Kidney glomerular epithelial cell (primary cell): Measurements from ENCODE around the gene CCDC137.
A peak's percentile ranks its signal among the peaks of the same experiment; 100 is the strongest.

Experiments used
- DNase-seq: peaks from one replicate; lab custom pipeline; 2025; lab: John Stamatoyannopoulos, UW

Gene CCDC137

DNA sequence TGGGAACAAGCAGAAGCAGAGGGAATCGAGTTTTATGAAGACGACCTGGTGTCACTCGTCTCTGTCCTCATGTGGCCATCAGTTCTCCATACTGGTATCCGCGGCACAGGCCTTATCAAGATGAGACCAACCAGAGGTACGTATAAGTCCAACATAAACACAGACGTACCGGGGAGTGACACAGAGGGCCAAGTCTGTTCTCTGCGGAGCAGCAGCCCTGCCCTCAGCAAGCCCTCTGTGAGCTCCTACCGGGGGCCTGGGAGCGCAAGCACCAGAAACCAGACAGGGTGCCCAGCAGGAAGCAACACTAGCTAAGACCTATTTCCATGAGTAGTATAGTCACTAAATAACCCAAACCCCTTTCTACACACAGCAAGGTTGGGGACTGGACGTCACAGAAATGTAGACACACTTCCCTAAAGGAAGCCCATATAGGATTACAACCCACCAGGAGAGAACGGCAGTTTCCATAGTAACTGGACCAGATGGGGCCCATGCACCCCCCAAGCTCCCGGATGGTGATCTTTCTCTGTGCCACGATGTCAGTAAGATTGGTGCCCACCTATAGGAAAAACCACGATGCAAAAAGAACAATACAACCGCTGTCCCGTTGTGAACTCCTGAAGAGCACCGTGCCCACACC, 16.1 kb downstream of the CCDC137 start:
- no peak for DNase-seq

DNA sequence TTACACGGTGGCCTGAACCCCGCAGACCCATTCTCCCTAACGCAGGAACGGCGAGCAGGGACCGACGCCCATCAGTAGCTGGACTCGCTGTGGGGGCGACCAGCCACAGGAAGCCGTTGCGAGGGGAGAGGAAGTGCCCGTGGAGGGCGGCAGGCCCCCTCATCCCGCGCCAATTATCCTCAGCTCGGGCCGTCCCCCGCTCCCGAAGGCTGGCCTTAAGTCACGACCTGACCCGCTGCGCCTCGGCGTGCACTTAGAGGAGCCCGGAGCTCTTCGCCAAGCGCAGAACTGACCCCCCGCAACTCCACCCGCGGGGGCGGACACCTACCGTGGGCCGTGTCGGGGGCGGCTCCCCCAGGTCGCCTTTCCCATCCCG, 16.7 kb downstream of the CCDC137 start:
- no peak for DNase-seq

DNA sequence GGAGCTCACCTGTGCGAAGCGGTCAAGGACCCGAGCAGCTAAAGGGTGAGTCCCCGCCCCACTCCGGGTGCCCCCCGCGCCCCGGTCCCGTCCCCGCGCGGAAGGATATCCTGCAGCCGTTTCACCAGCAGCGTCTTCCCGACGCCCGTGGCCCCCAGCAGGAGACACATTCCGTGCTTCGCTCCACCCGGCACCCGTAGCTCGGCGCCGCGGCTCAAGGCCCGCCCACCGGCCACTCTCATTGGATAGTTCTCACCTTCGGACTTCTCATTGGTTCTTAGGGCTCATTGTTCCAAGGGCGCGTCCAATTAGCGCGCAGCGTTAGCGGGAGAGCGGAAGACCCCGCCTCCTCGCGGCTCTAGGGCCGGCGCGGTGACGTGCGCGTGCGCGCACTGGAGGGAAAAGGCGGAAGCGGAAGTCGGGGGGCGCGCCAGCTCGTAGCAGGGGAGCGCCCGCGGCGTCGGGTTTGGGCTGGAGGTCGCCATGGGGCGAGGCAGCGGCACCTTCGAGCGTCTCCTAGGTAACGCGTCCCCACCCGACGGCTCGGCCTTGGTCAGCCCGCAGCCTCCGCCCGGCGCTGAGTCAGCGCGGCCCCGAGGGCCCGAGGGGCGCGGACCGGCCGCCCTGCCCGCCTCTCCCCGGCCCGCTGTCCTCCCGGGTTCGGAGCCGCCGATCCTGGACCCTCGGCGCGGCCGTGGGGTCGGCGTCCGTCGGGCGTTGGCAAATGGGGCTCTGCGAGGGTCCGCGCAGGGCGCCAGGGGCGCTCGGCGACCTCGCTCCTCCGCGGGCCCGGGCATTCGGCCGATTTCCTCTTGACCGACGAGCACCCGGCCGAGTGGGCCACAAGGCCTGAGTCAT, 17.3 kb downstream of the CCDC137 start, which contains the start of the genes ARL16 and HGS:
Gene ARL16 (minus strand): TSS at position 214 of the 858 bp plus-strand sequence. CDS start 44 bp downstream, at position 170.
Gene HGS (plus strand): TSS at position 428 of the 858 bp plus-strand sequence. CDS start 56 bp downstream, at position 484.
- peak; percentile 98 for DNase-seq

- peak; percentile 24 for DNase-seq
These were observed 17.9 kb downstream of the CCDC137 start for GRCh38 chr17:81684442-81684911.

DNA sequence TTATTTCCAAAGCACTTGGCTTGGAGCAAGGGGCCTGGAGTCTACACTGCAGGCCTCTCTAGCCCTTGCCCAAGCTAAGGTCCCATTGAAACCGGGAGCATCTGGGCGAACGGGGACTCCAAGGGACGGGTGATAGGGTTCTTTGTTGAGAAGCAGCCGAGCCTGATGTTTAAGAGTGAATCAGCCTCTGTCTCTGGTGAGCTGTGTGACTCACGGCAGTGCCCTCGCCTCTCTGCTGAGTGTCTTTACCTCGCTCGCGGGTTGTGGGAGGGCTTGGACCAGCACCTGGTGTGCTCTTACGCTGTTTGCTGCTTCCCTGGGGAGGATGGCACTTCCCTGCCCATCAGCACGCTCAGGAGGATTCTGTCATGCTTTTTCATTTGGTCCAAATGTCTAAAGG, 18.6 kb downstream of the CCDC137 start:
- DNase-seq, result peak; percentile 73

GRCh38 chr17:81686614-81687013, 20.1 kb downstream of the CCDC137 start:
- DNase-seq, result no peak

- DNase-seq, result no peak
These were observed 21.4 kb downstream of the CCDC137 start for GRCh38 chr17:81687770-81688541.

DNA sequence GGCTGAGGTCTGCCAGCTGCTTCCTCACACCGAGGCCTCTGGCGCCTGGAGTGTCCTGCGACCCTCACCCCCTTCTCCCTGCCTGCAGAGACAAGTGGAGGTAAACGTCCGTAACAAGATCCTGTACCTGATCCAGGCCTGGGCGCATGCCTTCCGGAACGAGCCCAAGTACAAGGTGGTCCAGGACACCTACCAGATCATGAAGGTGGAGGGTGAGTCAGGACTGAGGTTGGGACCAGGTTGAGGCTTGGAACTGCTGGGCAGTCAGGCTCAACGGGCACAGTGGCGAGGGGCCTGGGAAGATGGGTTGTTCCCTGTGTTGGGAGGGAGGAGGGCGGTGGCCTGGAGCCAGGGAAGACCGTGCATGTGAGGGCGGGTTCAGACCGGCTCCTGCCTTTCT, 22.1 kb downstream of the CCDC137 start:
- DNase-seq, result no peak

DNA sequence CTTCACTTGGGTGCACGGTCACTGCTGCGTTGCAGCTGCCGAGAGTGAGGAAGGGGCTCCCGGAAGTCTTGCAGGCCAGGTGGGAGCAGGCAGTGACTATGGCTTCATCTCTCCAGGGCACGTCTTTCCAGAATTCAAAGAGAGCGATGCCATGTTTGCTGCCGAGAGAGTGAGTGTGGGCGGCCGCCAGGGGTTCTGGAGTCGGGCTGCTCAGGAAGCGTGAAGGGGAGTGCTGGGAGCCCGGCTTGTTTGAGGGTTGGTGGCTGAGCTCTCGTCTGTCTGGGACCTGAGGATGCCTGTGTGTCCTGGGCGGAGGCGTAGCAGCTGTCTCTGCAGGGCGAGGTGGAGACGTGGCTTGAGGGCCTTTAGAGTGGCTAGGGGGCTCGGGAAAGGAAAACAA, 23.5 kb downstream of the CCDC137 start:
- DNase-seq, result no peak

- DNase-seq, result no peak
These were observed 24.0 kb downstream of the CCDC137 start for GRCh38 chr17:81690549-81690948.

DNA sequence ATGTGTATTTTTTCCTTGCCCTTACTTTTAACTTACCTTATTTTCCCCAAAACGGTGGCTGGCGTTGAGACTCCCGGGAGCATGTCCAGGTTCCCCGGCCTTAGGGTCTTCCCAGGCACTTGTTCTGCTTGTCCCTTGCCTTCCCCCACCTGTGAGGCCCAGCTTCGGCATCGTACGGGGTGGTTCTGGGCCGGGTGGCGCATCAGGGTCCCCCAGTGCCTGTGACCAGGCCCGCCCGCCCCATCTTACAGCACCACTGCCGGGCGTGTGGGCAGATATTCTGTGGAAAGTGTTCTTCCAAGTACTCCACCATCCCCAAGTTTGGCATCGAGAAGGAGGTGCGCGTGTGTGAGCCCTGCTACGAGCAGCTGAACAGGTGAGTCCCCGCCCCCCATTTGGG, 24.7 kb downstream of the CCDC137 start:
- DNase-seq, result no peak

- DNase-seq, result no peak
These were observed 25.1 kb downstream of the CCDC137 start for GRCh38 chr17:81691608-81692007.

- DNase-seq, result no peak
These were observed 27.1 kb downstream of the CCDC137 start for GRCh38 chr17:81693509-81694210.

DNA sequence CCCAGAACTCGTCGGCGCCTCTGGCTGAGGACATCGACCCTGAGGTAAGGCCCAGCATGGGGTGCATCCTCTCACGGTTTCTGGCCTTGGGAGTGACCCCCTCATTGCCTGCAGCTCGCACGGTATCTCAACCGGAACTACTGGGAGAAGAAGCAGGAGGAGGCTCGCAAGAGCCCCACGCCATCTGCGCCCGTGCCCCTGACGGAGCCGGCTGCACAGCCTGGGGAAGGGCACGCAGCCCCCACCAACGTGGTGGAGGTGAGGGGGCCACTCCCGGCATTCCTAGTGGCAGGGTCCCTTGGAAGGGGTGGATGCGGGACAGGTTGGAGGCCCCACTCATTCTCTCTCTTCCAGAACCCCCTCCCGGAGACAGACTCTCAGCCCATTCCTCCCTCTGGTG, 28.3 kb downstream of the CCDC137 start:
- DNase-seq, result no peak

GRCh38 chr17:81695211-81695610, 28.7 kb downstream of the CCDC137 start:
- no peak for DNase-seq

- no peak for DNase-seq
These were observed 29.3 kb downstream of the CCDC137 start for GRCh38 chr17:81695801-81696200.

- DNase-seq, result no peak
These were observed 29.8 kb downstream of the CCDC137 start for GRCh38 chr17:81696218-81696941.

DNA sequence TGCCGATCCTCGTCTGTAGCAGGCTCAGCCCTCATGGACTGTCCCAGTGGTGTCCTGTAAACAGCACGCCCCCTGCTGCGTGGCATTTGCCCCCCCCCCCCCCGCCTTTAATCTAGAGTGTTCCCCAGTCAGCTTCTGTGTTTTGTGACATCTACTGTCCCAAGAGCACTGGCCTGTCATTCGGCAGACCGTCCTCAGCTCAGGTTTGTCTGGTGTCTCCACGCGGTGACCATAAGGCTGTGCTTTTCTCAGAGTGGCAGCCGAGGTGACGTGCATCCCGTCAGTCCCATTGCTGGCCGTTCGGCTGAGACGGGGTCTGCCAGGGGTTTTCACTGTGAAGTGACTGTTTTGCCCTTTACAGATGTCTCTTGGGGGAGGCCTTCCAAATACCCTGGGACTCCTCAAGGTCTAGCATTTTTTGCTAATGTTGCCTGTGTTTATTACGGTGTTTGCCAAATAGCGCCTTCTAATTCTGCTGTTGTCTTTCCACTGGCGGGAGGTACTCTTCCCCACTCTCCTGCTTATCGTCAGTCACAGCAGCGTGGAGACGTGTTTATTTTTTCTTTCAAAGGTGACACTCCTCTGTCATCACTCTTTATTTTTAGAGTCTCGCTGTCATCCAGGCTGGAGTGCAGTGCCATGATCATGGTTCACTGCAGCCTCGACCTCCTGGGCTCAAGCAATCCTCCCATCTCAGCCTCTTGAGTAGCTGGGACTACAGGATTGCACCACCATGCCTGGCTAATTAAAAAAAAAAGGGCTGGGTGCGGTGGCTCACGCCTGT, 30.9 kb downstream of the CCDC137 start:
- no peak for DNase-seq

DNA sequence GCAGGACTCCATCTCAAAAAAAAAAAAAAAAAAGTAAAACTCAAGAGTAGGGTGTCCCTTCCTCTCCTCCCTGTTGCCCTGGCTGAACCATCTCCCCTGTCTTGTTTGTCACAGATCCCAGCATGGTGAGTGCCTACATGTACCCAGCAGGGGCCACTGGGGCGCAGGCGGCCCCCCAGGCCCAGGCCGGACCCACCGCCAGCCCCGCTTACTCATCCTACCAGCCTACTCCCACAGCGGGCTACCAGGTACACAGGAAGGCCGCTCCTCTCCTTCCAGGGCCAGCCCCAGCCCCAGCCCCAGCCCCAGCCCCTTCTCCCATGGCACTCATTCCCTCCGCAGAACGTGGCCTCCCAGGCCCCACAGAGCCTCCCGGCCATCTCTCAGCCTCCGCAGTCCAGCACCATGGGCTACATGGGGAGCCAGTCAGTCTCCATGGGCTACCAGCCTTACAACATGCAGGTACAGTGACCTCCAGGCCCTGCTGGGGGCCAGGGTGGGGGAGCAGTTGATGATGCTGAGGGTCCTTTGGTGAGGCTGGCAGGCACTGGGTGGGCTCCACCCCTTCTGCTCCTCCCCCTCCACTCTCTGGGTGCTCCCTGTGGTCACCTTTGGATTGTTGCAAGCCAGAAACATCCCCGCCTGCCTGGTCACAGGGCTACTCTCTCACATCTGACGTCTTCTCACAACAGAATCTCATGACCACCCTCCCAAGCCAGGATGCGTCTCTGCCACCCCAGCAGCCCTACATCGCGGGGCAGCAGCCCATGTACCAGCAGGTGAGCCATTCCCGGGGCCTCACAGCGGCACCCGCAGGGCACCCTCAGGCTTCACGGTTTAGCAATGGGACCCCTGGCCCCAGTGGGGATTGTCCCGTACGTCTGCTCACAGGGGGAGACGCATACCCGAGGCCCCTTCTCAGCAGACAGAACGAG, 34.1 kb downstream of the CCDC137 start:
- DNase-seq, result no peak
